ENCODE results near the gene SH3PXD2A. TPM values are rescaled to one million over a fixed set of nuclear protein-coding genes. Genes with fewer than 3 reads are reported as not detected.

The SH3PXD2A gene
- total and polyA plus RNA-seq, 10 of the 15 experiments (the other 5 are each of a cell fraction or from before 2014, with no cell fraction given), result 0.63 to 14.0 (median 4.4) TPM

DNA sequence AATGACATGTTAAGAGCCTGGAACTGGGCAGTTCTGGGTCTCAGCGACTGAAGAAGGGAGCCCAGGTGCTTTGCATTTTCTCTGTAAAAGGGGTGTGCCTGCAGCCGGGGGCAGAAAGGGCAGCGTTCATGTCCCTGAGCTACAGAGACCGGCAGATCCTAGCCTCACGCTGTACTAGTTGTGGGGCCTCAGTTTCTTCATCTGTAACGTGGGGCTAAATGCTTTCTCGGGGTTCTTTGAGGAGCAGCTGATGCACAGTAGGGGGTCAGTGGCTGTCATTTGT lies 282.2 kb downstream of the SH3PXD2A start:
- Histone ChIP-seq H4K20me1 (ENCODE audit: control insufficient read depth, insufficient read depth) (no peaks in the 10 kb centered on the region), H3K9ac (ENCODE audit: control insufficient read depth, insufficient read depth, low read length) (no peak overlapping the region), H3K9me3 (replicated peaks; ENCODE audit: control insufficient read depth, insufficient read depth, low read length) (no peaks in the 10 kb centered on the region), H3K36me3 (ENCODE audit: control insufficient read depth in 2 of 2, insufficient read depth in 2 of 2, low read length in 1 of 2) (no peaks in the 10 kb centered on the region), H3K4me3 (no peak overlapping the region), H2AFZ (ENCODE audit: control insufficient read depth, low read depth, low read length) (no peak overlapping the region), H3K4me1 (ENCODE audit: control insufficient read depth, insufficient read depth, low read length) (no peaks in the 10 kb centered on the region), H3K27ac (ENCODE audit: control insufficient read depth, insufficient read depth) (no peak overlapping the region), H3K27me3 (replicated peaks in 1 of 2; ENCODE audit: control insufficient read depth in 2 of 2, insufficient read depth in 2 of 2, low read length in 1 of 2) (no peaks in the 10 kb centered on the region; a peak in 3 of 4 replicates), H3K79me2 (ENCODE audit: control insufficient read depth, insufficient read depth, low read length) (no peaks in the 10 kb centered on the region), H3K4me2 (ENCODE audit: control insufficient read depth, insufficient read depth) (no peak overlapping the region)
- 49% methylated on average over 7 of the region's 7 CpGs for WGBS (ENCODE audit: insufficient coverage, insufficient replicate concordance, low lambda C conversion rate, missing lambda C conversion rate)
- ChIA-PET SMC1A (ENCODE audit: uncharacterized antibody, unreplicated experiment) (interaction anchor here (1.0 kb wide), 1 partner anchor 157 kb away, joined by 3 read pairs; no protein-coding TSS in a partner anchor), POLR2A (no interaction called here), CTCF (interaction anchor here (1.1 kb wide), 1 partner anchor 9 kb away, joined by 3 read pairs; no protein-coding TSS in a partner anchor), RAD21 (ENCODE audit: unreplicated experiment) (no interaction called here)
- DNase-seq (ENCODE audit: low read depth, low spot score), result no peak
- in situ Hi-C loops (cut with MboI) (no loop called here), intact Hi-C loops (cut with micrococcal nuclease; ENCODE audit: unreplicated experiment) (no loop called here)
- no peak for ATAC-seq
- TF ChIP-seq, protein P1, sequence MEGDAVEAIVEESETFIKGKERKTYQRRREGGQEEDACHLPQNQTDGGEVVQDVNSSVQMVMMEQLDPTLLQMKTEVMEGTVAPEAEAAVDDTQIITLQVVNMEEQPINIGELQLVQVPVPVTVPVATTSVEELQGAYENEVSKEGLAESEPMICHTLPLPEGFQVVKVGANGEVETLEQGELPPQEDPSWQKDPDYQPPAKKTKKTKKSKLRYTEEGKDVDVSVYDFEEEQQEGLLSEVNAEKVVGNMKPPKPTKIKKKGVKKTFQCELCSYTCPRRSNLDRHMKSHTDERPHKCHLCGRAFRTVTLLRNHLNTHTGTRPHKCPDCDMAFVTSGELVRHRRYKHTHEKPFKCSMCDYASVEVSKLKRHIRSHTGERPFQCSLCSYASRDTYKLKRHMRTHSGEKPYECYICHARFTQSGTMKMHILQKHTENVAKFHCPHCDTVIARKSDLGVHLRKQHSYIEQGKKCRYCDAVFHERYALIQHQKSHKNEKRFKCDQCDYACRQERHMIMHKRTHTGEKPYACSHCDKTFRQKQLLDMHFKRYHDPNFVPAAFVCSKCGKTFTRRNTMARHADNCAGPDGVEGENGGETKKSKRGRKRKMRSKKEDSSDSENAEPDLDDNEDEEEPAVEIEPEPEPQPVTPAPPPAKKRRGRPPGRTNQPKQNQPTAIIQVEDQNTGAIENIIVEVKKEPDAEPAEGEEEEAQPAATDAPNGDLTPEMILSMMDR (IDR thresholded peaks at IDR 0.05 in 2 of 3, conservative IDR thresholded peaks at IDR 0.05 in 1 of 3; ENCODE audit: control insufficient read depth in 2 of 3, extremely low read depth in 1 of 3, insufficient read depth in 1 of 3, low read depth in 3 of 3, low read length in 3 of 3), result no peak
- no peak for TF ChIP-seq SIN3A (IDR thresholded peaks at IDR 0.05; ENCODE audit: low read depth, low read length)
- no peak for TF ChIP-seq RUNX3 (IDR thresholded peaks at IDR 0.05; ENCODE audit: low read length)
- no peak for TF ChIP-seq RAD21 (IDR thresholded peaks at IDR 0.05; ENCODE audit: insufficient read depth, low read depth, low read length)
- no peak for TF ChIP-seq POLR2A (IDR thresholded peaks at IDR 0.05; ENCODE audit: low read depth, low read length)
- TF ChIP-seq, protein P2, sequence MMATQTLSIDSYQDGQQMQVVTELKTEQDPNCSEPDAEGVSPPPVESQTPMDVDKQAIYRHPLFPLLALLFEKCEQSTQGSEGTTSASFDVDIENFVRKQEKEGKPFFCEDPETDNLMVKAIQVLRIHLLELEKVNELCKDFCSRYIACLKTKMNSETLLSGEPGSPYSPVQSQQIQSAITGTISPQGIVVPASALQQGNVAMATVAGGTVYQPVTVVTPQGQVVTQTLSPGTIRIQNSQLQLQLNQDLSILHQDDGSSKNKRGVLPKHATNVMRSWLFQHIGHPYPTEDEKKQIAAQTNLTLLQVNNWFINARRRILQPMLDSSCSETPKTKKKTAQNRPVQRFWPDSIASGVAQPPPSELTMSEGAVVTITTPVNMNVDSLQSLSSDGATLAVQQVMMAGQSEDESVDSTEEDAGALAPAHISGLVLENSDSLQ (IDR thresholded peaks at IDR 0.05), result no peak
- no peak for FAIRE-seq
- no TSS peak for BruUV-seq (replicated peaks)

Data from GM12878 (cell line).